ENCODE measurements around the gene REV3L.
"Not testable (repeated sequence)": the region's sequence is repeated elsewhere in the genome, so short reads cannot be mapped to it uniquely, and the experiment has no call there.

Gene REV3L

DNA sequence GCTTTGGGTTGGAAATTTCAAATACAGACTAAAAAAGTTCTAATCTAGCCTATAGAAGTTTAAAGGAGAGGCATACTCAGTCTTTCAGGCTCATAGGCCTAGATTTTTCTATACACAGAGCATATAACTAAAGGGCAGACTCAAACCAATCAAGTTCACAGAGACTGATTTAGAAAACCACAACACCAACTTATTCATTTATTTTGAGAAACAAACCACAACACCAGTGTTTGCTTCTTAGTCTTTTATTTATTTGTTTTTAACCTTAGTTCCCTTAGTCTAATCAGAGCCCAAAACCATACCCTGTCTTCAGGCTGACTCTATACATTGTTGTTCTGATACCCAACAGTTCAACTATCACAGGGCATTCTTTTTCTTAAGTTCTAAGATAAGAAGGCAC is 103.7 kb downstream of the REV3L start:
- no peak for DNase-seq (ENCODE audit: low read depth in 2 of 2)

DNA sequence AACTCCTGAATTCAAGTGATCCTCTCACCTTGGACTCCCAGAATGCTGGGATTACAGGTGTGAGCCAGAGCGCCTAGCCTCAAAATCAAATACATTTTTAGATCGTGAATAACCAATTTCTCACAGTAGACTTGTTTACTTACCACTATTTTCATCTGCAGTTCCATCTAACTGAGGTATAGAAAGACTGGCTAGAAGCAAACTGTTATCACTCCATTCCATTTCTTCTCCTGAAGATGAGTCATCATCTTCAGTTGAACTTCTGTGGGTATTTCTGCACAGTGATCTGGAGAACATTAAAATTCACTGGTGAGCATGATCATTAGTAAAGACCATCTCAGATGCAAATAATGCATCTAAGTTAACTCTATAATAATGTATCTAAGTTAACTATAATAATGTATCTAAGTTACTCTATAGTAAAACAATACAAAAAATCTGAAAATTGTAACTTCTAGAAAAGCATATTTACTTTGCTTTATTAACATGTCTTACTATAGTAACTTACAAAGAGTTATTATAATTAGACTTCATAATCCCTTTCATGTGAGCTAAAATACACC is 105.4 kb downstream of the REV3L start:
- DNase-seq (ENCODE audit: low read depth in 2 of 2) = no peak

DNA sequence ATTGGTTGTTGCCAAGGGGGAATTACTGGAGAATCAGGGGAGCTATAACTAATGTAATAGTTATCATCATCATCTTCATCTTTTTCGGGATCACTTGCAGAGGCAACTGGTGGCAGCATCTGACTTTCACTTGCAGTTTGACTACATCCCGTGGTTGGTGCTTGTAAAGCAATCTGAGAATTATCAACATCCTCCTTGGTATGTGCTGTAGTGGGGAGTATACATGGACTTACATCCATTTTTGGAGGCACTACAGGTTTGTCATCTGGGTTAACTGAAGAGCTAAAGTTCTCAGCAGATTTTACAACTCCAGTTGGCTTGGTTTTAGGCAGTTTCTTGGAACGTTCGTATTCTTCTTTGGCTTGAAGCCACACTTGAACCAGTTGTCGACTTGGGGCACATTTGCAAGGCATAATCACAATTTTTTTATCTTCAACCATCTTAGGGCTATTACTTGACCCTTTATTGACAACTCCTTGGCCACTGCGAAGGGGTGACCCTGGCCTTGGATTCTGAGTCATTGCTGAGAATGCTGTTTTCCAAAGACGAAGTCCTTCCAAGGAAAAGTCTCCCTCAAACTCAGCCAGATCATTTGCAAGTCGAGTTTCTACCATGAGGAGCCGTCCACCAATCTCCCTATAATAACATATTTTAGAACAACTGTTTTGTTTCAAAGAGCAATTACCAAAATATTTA is 115.5 kb downstream of the REV3L start:
- DNase-seq (ENCODE audit: low read depth in 2 of 2) = no peak

DNA sequence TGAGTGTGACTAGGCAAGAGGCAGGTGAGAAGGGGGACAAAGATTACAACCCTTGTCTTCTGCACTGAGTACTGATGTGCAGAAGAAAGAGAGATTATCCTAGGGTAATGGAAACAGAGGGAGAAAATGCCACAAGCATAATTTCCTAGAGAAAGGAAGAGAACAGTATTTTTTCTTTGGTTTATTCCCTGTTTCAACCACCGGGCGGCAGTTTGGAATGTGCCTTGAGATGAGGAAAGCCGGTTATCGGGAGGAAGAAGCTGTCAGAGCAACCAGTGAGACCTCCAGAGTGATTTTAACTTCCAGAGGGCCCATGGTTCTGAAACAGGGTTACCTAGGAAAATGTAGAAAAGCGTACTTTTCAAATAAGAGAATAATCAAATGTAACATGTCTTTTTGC is 121.4 kb downstream of the REV3L start:
- DNase-seq (ENCODE audit: low read depth in 2 of 2) = no peak

DNA sequence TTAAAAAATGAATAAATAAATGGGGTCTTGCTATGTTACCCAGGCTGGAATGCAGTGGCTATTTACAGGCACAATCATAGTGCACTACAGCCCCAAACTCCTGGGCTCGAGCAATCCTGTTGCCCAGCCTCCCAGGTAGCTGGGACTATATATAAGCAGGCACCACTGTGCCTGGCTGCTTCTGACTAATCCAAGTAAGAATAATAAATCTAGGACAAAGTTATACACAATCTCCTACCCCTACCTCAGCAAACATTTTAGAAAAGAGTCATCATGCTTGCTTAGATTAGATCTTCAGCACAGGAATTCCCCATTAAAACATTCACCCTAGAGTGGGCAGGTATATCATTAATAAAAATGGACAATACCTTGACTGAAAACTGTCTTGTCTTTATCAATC is 124.6 kb downstream of the REV3L start:
- DNase-seq (ENCODE audit: low read depth in 2 of 2) = no peak

DNA sequence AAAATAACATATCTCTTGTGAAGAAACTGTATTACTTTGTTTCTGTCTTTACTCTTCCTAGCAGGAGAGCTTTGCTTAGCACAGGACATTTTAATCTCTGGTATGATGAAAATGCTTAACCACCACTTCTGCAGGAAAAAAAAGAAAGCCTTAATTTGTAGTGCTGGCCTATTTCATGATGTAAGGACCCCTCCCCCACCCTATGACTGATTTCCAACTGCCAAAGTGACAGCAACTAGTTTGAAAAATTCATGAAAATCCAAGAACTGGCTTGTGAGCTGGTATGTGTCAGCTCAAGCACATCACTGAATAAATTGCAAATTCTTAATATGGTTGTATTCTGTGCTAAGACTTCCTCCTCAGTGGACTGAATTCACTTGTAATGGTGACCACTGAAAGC is 125.3 kb downstream of the REV3L start:
- DNase-seq (ENCODE audit: low read depth in 2 of 2) = no peak

DNA sequence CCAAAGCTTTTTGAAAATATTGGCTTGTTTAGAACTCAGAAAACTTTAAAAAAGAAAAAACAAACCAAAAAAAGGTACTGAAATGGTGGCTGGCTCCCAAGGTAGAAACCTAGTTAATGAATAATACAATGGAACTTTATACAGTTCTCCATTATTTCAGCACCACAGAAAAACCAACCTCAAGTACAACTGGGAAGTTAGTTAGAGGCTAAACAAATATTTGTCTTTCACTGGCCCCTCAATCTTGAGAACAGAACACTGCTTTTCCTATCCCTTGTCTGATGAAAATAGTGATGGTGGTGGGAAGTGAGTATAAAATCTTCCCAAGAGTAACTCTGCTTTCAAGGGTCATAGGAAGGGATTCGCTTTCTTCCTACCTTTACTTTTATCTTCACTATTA is 126.5 kb downstream of the REV3L start:
- no peak for DNase-seq (ENCODE audit: low read depth in 2 of 2)

DNA sequence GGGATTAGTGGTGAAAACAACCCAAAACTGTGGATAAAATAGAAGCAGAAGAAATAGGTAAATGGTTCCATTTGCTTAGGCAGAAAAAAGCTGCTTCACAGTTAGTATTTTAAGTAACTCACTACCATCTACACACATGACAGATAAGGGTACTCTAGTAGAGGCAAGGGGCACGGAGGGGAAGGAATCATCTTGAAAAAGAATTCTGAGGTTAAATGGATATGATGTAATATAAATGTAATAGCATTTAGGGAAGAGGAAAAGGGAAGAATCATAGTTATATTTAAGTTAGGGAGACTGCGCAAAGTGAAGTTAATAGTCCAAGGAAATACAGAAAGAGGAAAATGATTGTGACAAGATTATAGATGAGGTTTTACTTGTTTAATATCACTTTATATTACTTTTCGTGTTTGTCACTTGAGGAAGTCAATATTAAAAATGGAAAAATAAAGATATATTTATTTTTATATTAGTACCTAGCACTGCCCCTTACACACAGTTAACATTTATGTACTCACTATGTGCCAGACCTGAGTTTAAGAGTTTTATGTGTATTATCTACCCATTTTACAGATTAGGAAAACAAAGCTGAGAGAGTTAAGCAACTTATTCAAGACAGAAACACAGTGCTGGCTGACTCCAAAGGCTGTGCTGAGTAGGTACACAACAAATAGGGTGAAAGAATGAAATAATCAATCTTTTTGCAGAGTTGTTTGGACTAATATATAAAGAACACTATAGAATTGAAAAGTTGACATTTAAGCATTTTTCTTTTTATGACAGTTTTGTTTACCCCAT is 128.1 kb downstream of the REV3L start:
- DNase-seq (ENCODE audit: low read depth in 2 of 2) = no peak

DNA sequence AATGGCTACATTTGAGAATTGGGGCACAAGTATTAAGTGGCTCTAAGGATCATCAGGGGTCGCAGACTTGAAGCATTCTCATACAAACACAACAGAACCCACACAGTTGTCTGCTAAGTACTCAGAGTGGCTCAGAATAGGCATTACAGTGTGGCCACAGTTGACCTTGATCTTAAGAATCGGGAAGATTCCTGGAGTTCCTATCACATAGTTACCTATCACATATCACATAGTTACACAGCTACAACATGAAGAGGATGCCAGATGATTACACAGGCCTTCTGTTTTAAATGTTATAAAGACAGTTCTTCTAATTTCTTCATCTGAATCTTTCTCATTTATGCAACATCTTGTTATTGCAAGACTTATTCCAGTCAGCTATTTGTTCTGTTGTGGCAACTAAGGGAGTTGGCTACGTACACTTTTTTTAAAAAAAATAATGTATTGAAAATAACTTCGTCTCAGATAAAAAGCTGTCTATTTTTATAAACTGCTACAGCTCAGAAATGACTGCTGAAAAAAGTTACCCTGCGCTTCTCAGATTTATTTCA is 129.0 kb downstream of the REV3L start:
- no peak for DNase-seq (ENCODE audit: low read depth in 2 of 2)

DNA sequence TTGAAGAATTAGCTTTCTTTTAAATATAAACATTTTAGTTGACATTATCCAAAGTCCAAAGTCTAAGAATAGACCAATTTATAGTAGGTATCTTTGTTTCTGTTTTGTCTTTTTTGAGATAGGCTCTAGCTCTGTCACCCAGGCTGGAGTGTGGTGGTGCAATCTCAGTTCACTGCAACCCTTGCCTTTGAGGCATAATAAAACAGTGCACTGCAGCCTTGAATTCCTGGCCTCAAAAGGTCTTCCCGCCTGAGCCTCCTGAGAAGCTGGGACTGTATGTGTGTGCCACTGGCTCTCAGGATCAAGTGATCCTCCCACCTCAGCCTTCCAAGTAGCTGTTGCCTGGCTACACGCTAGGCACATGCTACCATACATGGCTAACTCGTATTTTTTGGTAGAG is 135.4 kb downstream of the REV3L start:
- no peak for DNase-seq (ENCODE audit: low read depth in 2 of 2)

DNA sequence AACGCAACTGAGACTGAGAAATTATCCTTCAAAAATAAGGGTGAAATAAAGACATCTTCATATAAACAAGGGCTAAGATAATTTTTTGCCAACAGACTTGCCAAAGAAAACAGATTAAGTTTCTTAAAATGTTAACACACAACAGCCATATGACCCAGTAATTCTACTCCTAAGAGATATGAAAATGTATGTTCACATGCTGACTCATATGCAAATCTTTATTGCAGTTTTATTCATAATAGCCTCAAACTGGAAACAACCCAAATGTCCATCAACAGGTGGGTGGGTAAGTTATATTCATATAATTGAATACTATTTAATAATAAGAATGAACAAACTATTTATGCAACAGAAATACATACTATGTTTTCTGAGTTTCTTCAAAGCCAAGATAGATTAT is 140.1 kb downstream of the REV3L start:
- DNase-seq (ENCODE audit: low read depth in 2 of 2) = no peak

DNA sequence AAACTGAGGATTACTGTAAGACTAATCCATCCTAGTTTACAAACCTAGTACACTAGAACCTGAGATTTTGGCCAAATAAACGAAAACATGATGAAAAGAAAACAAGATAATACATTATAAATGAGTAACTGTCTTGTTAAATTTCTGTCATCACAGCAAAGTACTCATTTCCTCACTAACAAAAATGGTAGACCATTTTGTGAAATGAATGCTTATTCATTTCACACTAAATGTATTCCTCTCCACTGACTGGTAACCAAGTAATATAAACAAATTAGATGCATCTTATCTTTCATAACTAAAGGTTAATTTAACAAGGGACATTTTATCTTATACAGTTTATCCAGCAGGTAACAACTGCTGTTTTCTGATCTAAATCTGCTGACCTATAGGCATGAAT is 143.7 kb downstream of the REV3L start:
- DNase-seq (ENCODE audit: low read depth in 2 of 2) = no peak

DNA sequence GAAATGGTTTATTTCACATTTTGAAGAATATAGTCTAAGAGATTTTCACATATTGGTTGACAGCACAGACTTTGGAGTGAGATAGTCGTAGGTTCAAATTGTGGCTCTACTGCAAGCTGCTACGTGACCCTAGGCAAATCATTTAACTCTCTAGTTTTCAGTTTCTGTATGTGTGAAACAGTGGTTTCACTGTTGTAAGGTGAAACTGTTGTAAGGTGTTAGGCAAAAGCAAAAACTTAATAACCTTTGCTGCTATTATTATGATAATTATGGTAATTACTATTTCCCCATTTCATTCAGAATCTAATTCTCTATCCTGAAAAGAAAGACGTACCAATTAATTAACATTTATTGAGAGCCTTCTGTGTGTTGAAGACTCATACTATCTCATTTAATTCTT is 144.2 kb downstream of the REV3L start:
- no peak for DNase-seq (ENCODE audit: low read depth in 2 of 2)

DNA sequence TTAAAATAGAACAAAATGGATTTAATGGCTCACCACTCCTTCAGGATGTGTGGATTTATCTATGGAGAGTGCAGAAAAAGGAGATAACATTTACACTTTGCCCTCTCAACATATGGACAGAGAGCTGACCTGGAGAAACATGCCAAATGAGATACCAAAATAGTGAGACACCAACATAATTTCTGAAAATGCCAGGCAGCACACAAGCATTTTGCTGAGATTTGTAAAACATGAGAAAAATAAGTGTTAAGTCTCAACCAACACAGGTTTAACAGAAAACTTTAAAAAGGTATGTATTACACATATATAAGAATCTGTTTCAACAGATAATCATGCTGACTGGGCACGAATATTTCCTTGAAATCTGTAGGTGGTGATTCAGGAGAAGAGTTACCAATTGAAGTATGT is 145.2 kb downstream of the REV3L start:
- DNase-seq (ENCODE audit: low read depth in 2 of 2) = no peak

DNA sequence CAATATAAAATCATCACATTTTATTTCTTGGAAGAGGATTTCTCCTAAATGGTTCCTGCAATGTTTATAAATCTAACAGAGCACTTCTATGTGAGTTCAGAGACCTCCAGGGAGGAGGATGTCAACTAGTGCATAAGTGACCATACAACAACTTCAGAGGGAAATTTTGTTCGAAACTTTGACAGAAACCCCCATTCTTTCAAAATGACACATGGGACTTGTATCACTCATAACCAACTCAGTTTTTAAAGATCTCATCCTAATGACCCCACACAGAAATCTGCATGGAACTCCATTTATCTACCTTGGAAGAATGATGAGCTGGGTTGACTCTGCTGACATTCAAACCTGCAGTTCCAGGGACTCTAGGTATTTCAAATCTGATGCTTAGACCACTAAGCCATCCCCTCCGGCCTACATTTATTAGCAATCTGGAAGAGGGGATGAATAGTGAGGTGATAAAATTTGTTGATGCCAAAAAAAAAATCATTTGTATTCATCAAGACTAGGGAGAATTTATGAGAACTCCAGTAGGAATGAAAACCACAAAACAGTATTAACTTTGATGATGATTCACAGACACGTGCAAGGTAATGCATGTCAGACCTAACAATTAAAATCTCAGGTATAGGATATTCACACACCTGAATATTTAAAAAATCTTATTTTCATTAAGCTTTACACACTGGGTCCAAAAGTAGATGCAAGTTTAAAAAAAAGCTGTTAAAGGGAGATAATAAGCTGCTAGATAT is 153.0 kb downstream of the REV3L start:
- no peak for DNase-seq (ENCODE audit: low read depth in 2 of 2)

DNA sequence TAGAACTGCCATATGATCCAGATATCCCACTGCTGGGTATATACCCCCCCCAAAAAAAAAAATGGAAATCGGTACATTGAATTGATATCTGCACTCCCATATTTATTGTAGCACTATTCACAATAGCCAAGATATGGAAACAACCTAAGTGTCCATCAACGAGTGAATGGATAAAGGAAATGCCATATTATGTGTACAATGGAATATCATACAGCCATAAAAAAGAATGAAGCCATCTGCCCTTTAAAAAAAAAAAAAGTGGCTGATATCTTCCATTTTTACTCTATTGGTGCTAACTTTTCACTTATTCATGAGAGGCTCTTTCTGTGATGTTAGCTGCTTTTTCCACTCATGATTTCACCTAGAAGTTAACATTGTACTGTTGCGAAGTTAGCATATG is 156.5 kb downstream of the REV3L start:
- no peak for DNase-seq (ENCODE audit: low read depth in 2 of 2)

DNA sequence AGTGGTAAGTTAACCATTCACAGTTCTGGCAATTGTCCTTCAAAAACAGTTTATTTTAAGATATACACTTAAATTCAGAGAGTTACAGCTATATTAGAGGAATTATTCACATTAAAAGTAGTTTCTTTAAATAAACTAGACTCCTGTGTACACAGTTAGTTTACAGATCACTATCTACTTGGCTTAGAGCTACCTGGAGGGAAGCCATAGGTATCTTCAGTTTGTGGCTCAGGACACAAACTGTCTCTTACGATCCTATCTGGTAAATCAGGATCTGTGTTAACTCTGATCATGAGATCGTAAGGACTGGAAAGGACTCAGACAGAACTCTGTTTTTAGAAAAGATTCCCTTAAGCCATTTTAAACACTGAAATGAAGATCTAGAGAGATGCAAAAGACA is 160.9 kb downstream of the REV3L start:
- DNase-seq (ENCODE audit: low read depth in 2 of 2) = no peak

DNA sequence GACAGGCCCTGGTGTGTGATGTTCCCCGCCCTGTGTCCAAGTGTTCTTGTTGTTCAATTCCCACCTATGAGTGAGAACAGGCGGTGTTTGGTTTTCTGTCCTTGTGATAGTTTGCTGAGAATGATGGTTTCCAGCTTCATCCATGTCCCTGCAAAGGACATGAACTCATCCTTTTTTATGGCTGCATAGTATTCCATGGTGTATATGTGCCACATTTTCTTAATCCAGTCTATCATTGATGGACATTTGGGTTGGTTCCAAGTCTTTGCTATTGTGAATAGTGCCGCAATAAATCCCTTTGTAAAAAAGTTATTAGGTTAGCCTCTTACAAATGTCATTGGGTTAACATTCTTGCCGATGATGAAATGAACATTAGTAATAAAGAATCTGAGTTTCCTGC is 175.1 kb downstream of the REV3L start:
- not testable (repeated sequence) for DNase-seq (ENCODE audit: low read depth in 2 of 2)

DNA sequence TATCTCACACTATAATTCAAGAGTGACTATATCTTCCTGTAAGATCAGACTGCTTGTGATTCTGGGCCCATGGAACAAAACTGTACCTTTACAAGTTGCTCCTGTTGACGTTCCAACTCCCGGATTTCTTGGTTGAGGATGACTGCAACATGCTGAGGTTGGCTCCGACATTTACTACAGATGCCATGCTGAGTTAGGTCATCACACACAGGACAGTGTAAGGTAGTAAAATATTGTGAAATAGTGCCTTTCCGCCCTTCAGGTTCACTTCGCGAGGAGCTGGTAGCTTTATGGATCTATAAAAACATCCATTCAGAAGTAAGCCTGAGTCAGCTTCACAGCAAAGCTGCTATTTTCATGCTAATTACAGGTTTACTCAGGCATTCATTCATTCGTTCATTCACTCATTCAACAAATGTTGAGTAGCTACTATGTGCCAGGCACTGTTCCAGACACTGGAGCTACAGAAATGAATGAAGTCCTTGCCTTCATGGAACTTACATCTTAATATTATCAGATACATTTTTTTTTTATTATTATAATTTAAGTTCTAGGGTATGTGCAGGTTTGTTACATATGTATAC is 175.7 kb downstream of the REV3L start:
- no peak for DNase-seq (ENCODE audit: low read depth in 2 of 2)

DNA sequence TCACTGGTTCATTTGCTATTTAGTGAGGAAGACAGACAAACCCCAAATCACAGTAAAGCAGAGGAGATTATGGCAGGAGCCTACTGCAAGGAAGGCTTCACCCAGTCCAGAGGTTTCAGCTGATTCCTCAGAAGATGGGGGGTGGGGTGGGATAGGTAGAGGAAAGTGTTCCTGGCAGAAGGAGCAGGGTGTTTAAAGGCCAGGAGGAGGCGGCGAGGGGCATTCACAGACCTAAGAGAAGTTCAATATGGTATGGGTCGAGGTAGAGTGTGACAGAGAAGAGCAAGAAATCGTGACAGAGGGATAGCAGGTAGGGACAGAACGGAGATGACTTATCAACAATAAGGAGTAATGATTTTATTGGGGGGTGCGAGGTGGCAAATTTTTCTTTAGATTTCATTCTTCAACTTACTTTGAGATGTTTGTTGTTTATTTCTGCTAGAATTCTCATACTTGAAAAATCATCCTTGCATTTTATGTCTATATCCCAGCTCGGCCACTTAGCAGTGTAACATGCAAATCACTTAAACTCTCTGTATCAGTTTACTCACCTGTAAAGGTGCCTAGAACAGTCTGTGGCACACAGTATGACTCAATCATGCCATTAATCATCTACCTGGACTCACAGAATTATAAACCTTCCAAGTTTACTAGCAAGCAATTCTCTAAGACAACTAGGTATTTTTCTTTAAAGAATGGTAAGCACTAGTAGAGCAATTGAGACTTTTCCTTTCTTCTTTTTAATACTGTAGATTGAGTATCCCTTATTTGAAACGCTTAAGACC is 176.7 kb downstream of the REV3L start:
- no peak for DNase-seq (ENCODE audit: low read depth in 2 of 2)

DNA sequence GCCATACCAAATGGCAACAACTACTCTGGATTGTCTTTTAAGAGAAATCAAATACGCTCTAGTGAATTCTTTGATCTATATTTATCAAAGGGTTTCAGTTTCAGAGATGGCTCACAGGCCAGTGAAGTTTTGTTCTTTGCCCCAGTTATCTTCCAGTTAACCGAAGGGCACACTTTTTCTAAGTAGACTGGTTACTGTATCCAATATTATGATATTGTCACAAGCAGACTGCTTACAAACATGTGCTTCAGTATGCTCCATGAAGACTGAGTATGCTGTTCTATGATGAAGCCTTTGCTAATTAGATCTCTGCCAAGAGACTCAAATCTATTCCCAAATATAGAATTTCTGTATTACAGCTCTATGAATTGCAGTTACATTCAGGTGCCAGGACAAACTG is 181.1 kb downstream of the REV3L start:
- no peak for DNase-seq (ENCODE audit: low read depth in 2 of 2)
